ENCODE measurements around the gene SAPCD2.

Gene SAPCD2

GRCh38 chr9:137028263-137029057 is 41.9 kb downstream of the SAPCD2 start:
- peak; percentile 69 for DNase-seq

- DNase-seq: no peak
Measured at GRCh38 chr9:137027369-137028262, 42.7 kb downstream of the SAPCD2 start, which contains the start of gene ABCA2. Gene ABCA2, minus strand, starts transcription at chr9:137028237. Its CDS starts 97 bp downstream, at chr9:137028140.

GRCh38 chr9:137026828-137027227 is 43.5 kb downstream of the SAPCD2 start:
- peak; percentile 34 for DNase-seq

- no peak for DNase-seq
Measured at GRCh38 chr9:137026384-137026783, 44.0 kb downstream of the SAPCD2 start.

DNA sequence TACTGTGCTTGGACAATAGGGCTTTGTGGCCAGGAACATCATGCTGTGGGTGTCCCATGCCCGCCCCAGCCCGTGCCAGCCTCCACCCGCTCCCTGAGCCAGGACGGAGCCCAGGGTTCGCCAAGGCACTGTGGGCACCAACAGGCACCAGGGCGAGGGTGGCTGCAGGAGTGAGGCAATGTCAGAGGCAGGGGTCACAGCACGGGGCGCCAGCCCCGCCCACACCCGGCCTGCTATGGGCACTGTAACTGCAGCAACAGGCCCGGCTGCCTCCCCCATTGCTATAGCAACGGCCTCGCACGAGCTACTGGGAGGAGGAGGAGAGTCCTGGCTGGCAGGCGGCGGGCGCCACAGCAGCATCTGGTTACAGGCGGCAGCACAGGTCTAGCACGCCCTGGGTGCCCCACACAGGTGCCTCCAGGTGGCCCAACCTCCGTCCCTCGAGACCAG is 44.8 kb downstream of the SAPCD2 start:
- peak; percentile 99 for DNase-seq

DNA sequence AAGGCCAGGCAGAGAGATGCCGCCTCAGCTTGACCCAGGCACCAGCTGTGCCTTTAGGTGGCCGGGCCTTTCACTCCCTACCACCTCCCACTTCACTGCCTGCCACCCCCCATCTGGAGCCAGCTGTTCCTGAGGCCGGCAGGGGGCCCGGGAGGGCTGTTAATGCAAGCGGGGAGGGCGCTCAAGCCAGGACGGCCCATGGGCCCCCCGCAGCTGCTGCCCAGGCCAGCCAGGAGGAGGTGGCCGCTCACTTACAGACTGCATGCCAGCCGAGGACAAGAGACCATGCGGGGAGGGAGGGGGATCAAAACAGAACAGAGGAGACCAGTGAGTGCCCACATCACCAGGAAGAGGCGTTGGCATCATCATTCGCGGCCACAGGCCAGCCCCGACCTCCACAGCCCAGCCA is 46.8 kb downstream of the SAPCD2 start:
- no peak for DNase-seq

DNA sequence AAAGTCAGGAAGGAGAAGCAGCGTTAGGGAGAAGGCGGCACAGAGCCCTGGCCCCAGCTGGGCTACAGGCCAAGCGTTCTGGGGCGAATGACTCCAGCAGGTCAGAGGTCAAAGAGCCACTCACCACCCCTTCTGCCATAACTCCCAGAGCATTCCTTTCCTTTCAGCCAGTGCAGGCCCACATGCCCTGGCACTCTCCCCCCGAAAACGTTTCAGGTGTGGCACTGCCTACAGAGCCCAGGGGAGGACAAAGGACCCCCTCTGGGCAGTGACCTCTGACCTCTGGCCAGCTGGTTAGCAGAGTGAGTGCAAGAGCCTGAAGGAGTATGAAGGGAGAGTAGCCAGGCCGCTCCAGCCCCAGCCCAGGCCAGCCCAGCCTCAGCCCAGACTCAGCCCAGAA is 47.2 kb downstream of the SAPCD2 start:
- no peak for DNase-seq

DNA sequence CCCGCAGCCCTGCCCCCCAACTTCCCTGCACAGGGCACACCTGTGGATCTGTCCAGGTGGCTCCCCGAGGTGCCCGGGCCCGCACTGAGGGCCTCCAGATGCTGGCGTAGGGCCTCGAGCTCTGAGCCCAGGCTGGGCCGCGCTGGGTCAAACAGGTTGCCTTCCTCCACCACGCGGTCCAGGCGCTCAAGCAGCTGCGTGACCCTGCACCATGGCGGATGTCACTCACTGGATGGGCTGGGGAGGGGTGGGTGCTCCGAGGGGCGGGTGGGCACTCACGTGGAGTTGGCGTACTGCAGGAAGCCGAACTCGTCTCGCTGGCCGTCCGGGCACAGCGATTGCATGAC is 47.7 kb downstream of the SAPCD2 start:
- DNase-seq: no peak

DNA sequence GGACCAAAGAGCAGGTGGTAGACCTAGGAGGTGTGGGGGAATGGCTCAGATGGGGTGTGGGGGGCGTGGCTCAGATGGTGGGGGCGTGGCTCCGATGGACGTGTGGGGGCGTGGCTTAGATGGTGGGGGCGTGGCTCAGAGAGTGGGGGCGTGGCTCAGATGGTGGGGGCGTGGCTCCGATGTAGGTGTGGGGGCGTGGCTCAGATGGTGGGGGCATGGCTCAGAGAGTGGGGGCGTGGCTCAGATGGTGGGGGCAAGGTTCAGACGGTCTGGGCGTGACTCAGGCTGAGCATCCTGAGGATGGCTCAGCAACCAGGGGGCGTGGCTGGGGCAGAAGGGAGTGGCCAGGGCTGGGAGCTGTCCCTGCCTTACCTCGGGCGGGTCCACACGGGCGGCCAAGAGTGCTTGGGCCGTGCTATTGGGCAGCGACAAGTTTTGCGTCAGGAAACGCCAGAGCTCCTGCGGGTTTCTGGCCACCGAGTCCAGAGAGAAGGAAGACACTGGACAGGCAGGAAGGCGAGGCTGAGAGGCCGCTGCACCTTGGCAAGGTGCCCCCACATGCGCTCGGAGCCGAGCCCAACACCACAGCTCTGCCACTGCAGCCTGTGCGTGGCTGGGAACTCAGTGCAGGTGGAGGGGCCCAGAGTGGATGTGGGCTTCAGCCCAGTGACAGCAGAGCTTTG is 48.2 kb downstream of the SAPCD2 start:
- DNase-seq: peak; percentile 20

DNA sequence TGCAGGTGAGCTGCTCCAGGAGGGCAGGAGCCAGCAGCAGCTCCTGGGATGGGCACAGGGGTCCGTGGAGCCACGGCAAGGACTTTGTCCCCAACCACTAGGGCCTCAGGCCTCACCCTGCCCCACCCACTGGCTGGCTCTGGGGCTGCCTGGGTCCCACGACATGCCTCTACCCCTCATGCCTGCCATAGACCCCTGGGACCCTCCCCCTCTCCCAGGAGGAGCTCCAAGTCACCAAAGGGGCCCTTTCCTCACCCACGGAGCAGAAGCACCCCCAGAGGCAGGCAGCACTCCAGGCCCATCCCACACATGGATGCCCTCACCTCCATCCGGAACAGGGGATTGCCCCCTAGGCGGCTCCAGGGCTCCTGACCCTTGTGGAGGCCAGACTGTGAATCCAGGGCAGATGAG is 48.8 kb downstream of the SAPCD2 start:
- DNase-seq: no peak

DNA sequence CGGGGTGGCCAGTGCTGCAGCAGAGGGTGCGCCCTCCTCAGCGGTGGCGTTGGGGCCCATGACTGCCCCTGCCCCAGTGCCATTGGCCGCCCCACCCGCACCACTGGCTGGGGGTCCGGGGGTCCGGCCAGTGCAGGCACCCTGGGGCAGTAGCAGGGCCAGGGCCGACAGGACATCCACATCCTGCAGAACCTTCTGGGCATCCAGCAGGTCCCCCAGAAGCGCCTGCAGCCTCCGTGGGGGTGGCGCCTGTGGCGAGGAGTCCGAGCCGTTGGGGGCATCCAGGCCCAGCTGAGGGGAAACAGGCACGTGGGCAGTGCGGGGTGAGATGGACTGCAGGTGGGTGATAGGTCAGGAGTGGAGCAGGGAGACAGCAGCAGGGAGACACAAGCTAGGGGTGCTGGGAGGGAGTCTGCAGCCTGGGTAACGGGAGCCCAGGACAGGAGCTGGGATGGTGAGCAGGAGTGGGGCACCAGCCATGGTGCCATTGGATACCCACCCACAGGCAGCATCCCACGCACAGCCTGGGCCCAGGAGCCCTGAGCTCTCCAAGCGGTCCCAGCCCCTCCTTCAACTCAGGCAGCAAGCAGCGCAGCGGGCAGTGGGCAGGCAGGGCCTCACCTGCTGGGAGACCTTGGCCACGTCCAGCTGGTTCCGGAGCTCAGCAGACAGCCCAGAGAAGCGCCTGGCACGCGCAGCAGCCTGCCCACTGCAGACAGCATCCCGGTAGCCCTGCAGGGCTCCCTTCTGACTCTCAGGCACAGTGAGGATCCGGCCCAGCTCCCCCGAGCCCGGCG is 49.4 kb downstream of the SAPCD2 start:
- no peak for DNase-seq

DNA sequence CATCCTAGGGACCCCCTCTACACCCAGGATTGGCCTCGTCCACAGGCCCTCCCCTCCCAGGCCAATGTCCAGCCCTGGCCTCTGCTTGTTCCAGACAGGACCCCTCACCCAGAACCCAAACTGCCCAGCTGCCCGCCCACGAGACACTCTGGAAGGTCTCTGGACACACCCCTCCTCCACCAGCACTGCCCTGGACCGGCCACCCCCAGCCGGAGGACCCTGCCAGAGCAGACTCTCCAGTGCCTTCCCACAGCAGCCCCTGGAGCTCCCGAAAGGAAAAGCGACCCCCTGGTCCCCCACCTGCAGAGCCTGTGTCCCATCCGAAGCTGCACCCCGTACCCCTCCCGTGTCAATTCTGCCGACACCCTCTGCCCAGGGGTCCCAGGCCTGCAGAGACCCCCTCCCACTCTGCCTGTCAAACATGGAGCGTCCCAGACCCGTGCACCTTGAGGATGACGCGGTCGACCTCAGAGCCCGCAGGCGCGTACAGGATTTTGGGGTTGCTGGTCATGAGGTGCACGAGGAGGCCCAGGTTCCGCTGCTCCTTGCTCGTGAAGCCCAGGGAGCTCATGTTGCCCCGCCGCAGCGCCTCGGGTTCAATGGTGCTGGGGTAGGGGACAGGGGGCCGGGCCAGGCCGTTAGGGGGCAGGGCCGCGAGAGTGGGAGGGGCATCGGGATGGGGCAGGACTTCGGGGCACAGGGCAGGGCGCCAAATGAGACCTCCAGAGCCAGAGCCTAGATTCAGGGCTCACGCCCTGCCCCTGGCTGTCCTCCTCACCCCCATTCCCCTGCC is 50.3 kb downstream of the SAPCD2 start:
- DNase-seq: no peak

DNA sequence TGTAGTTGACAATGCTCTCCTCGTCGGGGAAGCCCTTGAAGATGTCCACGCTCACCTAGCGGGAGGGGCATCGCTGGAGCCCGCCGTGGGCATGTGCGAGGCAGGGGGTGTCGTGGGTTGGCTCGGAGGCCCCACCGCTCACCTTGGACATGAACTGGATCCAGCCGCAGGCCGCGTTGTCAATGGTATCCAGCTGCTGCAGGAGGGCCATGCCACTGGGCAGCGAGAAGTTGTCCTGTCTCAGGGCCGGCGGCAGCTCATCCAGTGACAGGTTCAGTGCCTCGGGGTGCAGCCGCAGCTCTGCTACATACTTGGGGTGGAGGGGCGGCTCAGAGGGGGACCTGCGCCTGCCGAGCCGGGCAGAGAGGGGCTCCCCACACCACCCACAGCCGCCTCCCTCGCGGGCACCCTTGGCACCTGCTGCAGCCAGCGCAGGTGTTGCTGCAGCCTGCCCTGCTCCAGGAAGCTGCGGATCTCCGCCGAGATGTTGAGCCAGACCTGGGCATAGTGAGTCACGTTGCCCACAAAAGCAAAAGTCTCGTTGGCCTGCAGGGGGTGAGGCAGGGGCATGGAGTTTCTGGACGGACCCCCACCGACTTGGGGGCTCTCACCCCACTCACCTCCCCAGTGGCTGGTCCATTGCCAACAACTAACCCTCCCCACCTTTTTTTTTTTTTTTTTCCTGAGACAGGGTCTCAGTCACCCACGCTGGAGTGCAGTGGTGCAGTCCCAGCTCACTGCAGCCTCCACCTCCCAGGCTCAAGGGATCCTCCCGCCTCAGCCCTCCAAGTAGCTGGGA is 51.4 kb downstream of the SAPCD2 start:
- DNase-seq: no peak

DNA sequence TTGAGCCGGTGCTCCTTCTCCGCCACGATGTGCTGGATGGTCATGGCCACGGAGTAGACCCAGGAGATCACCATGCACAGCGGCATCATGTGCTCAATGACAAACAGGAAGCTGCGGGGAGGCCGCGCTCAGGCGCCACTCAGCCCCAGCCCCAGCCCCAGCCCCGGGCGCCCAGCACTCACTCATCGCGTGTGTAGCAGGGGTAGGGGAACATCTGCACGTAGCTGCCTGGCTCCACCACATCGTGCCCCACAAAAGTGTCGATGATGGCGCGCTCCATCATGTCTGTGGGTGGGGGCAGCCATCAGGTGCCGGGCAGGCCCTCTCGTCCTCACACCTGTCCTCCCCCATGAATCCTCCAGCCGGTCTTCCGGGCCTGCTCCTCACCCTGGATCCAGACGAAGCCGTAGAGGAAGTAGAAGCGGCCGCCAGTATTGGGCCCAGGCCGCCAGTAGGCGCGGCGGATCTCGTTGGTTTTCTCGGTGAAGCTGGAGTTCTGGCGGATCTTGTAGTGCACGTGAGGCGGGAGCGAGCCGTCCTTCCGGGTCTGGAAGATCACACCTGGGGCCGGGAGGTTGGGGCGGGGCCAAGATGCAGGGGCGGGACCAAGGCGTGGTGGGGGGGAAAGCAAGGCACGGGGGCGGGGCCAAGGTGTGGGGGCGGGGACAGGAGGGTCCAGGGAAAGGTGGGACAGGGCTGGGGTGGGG is 52.4 kb downstream of the SAPCD2 start:
- DNase-seq: no peak

GRCh38 chr9:137017071-137017470 is 53.3 kb downstream of the SAPCD2 start:
- DNase-seq: no peak

- no peak for DNase-seq
Measured at GRCh38 chr9:137016436-137016835, 53.9 kb downstream of the SAPCD2 start.

GRCh38 chr9:137015976-137016375 is 54.4 kb downstream of the SAPCD2 start:
- DNase-seq: no peak

GRCh38 chr9:137015540-137015930 is 54.8 kb downstream of the SAPCD2 start:
- DNase-seq: no peak

DNA sequence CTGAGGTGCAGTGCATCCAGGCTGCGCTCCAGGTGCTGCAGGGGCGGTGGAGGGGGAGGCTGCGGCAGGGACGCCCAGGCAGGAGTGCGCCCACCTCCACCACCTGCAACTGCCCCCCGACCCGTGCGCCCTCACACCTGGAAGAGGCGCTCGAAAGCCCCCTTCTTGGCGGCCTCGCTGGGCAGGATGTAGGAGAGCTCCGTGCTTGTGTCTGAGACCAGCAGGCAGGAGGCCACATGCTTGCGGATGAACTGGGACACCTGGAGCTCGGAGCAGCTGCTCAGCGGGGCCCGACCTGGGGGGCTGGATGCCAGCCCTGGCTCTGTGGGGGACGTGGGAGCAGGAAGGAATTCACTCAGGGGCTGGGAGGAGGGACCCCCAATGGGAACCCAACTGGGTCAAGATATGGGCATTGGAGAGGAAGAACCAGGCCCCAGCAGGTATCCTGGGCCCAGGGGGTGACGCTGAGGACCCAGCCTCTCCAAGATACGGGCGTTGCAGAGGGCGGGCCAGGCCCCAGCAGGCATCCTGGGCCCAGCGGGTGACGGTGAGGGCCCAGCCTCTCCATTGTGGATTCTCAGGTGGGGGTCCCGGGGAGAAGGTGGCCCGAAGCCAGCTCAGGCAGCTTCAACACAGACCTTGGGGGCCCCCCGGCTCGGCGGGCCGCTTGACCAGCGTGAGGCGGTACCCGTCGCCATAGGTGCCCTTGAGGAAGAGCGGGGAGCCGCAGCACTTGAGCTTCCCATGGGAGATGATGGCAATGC is 55.4 kb downstream of the SAPCD2 start:
- DNase-seq: no peak

Measured in NCI-H2171 treated with DMSO at 0.1 percent for 48 hours (cell line).